ENCODE data around the gene MS4A15. TPM values are rescaled to one million over a fixed set of nuclear protein-coding genes. Genes with fewer than 3 reads are reported as not detected.
"Not testable (repeated sequence)": the region's sequence is repeated elsewhere in the genome, so short reads cannot be mapped to it uniquely, and the experiment has no call there.

MS4A15 gene
- polyA plus RNA-seq, 10 donors = 0.09 to 0.20 TPM; not detected in 8

DNA sequence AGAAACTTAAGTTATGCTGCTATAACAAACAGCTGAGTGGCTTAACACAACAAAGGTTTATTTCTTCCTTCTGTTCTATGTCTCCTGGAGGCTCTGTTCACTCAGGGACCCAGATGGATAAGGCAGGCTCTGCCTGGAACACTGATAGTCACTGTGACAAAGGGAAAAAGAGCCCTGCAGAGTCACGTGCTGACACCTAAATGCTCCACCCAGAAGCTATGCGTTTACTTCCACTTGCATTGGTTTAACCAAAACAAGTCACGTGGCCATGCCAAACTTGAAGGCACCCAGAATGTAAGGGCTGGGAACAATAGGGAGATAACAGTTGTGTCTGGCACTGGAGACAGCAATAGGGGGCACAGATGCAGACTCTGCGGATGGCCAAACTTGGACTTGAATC, 3.4 kb upstream of the MS4A15 start:
- DNase-seq = no peak

DNA sequence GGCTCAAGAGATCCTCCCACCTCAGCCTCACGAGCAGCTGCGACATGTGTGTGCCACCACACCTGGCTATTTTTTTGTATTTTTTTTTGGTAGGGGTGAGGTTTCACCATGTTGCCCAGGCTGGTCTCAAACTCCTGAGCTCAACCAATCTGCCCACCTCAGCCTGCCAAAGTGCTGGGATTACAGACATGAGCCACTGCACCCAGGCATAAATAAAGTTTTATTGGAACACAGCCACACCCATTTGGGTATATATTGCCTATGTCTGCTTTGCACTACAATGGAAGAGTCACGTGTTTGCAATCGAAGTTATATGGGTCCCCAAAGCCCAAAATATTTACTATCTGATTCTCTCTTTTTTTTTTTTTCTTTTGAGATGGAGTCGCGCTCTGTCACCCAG, 1.8 kb upstream of the MS4A15 start:
- no peak for DNase-seq

DNA sequence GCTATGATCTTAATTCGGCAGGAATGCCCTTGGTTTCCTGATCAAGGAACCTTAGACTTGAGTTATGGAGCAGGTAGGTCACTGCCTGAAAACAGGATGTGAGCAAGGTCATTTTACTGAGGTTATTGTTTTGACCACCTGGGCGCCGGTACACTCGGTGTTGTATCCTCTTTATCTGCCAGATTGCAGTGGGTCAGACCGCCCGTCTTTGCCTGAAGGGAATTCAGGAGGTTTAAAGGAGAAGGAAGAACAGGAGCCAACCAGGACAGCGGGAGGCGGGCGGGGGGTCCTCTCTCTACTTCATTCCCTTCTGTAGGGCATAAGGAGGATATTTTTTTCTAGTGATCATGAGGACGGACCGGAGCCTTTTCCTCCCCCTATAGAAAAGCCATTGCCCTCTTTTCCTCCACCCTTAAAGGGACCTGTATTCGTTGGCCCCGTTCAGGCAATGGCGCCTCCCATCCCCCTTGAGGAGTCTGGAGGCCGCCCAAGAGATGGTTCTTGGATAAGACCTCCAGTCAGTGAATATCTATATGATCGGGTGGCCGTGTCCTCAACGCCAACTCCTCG, 649 bp downstream of the MS4A15 start:
- DNase-seq = no peak

DNA sequence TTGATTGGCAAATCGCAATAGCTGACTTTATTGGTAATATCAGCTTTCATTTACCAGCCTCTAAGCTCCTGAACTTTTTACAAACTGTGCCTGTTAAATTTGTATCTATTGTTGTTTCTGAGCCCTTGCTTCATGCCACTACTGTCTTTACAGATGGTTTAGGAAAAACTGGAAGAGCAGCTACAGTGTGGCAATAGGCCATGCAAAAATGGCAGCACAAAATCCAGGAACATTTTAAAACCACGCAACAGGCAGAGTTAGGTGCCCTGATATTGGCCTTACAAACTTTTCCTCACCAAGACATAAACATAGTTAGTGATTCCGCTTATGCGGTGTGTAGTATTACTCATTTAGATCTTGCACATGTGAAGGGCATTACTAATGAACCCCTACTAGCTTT, 2.0 kb downstream of the MS4A15 start:
- not testable (repeated sequence) for DNase-seq

DNA sequence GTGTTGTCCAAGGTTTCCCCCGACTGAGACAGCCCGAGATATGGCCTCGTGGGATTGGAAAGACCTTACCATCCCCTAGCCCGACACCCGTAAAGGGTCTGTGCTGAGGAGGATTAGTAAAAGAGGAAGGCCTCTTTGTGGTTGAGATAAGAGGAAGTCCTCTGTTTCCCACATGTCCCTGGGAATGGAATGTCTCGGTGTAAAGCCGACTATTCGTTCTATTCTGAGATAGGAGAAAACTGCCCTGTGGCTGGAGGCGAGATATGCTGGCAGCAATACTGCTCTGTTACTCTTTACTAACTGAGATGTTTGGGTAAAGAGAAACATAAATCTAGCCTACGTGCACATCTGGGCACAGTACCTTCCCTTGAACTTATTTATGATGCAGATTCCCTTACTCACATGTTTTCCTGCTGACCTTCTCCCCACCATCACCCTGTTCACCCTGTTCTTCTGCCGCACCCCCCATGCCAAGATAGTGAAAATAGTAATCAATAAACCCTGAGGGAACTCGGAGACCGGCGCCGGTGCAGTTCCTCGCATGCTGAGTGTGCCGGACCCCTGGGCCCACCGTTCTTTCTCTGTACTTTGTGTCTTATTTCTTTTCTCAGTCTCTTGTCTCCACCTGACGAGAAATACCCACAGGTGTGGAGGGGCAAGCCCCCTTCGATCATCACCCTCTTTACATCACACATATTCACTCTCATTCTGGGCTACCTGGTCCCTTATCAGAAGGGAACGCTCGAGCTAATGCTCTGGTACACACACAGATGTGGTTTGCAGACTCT, 3.0 kb downstream of the MS4A15 start:
- not testable (repeated sequence) for DNase-seq

DNA sequence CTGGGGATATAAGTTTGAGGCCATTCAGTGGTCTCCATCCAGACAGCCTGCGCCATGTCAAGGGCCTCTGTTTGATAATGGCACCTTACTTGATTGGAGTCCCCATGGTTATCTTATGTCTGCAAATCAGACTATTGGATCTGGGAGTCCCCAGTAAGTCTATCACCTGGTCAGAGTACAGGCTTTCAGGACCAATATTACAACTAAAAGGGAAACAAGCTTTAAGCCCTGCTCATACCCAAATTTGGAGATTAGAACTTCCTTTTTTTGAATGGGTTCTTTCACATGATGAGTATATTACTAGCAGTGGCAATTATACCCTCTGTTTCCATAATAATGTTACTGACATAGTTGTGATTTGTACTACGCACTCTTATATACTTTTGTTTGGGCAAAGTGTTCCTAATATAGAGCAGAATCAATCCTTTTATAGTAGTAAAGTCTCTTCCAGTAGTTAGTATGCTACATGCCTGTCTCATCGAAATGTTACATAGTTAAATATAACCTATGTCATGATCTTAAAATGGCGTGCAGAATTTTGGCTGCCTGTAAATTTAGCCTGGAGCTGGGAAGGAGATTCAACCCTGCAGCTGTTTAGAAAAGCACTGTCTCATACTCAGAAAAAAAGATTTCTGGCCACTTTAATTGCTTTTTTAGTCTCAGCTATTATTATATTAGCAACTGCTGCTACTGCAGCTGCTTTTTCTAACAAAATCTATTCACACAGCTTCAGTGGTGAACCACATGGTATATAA, 4.9 kb downstream of the MS4A15 start:
- DNase-seq = peak; percentile 27 to 70 (median 32)

DNA sequence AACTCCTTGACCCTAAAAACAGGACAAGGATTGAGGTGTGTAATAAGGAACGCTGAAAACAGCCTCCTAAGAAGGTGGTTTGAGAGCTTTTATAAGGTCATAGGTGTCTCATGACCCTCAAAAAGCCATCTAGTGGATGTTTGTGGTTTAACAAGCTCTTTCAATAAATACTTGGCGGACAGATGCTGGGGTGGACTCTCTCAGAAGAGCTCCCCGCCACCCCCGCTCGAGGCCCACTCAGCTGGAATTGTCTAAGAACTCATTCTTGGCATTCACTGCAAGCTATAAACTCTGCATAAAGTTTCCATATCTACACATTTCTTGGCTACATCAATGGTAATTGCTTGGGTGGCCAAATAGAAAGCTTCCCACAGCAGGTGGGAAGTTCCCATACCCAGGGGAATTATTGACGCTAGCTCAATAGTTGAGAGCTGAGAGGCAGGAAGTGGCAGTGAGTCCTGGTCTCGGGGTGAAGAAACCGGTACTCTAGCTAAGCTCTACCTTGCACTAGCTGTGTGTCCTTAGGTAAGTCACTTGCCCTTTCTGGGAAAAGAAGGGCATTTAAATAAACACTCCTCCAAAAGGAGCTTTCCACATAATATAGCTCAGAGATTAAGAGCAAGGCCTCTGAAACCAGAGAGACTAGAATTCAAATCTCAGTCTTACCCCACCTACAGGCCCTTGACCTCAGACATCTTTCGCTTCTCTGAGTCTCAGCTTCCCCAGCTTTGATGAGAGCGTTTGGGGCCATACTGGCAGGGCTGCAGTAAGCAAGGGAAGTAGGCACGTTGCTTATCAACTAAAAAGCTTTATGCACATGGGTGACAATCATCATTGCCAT, 6.4 kb downstream of the MS4A15 start:
- DNase-seq = peak; percentile 24 to 82 (median 47)

DNA sequence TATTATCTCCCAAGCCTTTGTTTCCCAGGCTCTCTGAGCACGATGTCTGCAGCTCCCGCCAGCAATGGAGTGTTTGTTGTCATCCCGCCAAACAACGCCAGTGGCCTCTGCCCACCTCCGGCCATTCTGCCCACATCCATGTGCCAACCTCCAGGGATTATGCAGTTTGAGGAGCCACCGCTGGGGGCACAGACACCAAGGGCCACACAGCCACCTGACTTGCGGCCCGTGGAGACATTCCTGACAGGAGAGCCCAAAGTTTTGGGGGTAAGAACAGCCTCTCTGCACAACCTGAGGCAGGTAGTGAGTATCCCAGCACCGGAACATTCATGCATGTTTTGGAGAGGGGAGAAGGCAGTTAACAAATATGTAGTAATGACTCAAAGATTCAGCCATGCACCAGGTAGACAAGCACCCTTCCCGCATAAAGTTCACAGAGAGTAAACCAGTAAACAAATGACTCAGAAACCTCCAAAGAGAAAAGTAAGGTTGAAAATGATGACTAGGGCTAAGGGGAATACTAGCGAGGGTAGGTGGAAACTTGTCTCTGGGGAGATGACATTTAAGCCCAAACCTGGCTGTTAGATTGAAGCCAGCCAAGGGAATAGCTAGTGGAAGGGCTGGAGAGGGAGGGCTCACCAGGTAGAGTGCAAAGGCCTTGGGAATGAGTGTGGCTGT, 7.2 kb downstream of the MS4A15 start:
- DNase-seq = no peak

DNA sequence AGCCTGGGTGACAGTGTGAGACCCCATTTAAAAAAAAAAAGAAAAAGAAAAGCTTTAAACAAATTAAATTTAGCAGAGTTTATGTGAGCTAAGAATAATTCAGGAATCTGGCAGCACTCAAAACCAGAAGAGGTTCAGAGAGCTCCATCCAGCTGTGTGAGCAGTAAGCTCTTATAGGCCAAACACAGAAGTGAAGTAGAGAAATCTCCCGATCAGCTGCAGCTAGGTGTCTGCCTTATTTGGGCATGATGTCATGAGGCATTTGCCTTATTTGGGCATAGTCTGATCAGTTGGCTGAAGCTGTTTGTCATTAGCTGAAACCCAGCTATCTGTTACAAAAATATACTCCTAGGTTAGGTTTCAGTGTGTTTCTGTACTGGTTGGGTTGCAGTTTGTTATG, 8.2 kb downstream of the MS4A15 start:
- DNase-seq = no peak

DNA sequence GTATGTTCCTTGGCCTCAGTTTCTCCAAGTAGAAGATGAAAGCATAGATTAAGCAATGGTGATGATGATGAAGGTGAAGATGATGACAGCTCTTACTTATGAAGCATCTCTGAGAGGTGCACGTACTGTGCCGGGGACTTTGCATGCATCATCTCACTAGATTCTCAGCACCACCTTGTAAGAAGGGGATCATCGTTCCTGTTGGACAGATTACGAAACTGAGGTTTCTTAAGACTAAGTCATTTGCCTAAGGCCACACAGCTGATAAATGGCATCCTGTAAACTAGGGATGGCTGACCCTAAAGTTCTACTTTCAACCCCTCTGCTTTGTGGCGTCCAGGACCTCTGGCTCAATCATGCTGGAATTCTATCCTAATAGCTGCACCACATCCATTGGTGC, 8.7 kb downstream of the MS4A15 start:
- DNase-seq = no peak

DNA sequence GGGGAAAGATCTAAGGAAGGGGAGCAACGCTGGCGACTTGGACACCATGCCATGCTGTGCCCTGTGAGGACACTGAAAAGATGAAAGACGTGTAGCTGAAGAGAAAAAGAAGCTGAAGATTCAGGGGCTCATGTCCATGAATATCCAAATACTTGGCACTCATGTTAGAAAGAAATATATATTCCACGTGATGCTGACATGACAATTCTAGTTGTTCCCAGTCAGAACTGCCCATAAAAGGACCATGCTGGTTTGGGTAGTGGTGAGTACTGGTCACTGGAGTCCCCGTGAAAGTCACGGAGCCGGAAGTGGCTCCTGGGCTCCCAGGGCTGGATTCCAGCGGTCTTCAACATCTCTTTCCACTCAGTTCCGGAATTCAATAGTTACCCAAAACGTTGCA, 9.9 kb downstream of the MS4A15 start:
- no peak for DNase-seq

DNA sequence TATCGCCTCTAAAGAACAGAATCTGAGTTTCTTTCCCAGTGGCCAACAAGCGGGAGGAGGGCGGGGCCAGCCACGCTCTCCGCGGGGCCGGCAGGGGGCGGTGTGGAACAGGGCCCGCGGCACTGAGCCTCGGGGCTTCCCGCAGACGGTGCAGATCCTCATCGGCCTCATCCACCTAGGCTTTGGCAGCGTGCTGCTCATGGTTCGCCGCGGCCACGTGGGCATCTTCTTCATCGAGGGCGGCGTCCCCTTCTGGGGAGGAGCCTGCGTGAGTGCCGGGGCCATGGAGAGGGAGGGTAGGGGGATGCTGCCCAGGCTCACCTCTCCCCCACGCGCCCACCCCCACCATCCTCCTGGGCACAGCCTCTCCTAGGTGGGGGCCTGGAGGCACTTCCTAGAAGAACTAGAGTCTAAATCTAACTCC, 10.7 kb downstream of the MS4A15 start:
- no peak for DNase-seq

DNA sequence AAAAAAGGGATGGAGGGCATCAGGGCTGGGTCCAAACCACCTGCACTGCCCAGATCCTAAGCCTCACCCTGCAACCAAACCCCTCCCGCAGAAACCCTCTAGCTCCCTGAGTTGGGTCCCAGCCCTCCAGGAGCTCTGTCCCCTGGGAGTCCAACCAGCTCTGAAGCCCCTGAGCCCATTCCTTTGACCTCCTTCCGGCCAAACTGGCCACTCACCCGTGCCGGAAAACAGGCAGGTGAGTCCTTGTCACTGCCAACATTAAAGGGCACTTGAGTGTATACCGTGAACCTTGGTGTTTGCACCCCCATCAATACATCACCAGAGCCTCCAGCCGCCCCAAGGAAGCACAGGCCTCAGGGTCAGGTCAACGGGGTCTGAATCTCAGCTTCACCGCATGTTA, 11.5 kb downstream of the MS4A15 start:
- no peak for DNase-seq

DNA sequence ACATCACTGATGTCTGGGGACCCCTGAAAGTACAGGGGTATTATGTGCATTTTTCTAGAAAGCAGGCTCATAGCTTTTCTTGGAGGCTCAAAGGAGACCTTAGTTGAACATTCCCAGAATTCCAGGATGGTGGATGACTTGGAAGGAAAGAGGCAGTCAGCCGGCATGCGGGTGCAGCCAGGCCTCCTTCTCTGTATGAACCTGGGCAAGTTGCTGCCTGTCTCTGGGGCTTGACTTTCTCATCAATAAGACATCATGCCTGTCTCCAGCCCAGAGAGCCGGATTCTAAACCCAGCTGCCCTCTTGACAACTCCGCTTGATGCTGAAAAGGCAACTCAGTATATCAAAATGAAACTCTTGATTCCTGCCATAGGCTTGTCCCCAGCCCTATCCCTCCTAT, 12.6 kb downstream of the MS4A15 start:
- DNase-seq = no peak

DNA sequence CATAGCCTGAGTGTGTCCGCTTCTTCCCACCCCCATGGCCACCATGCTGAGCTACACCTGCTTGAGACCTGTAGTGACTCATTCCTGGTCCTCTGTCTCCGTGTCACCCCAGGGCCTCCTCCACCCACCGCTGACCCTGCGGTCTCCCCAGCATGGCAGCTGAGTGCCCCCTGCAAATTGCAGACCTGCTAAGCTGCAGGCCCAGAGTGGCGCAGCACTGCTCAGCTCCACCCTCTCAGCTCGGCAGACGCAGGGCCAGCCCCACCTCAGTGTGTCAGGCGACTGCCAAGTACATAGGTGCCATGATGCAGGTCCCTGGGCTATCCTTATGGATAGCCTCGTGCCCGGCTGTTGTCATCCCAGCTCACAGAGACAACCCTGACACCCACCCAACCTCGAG, 13.1 kb downstream of the MS4A15 start:
- DNase-seq = no peak

DNA sequence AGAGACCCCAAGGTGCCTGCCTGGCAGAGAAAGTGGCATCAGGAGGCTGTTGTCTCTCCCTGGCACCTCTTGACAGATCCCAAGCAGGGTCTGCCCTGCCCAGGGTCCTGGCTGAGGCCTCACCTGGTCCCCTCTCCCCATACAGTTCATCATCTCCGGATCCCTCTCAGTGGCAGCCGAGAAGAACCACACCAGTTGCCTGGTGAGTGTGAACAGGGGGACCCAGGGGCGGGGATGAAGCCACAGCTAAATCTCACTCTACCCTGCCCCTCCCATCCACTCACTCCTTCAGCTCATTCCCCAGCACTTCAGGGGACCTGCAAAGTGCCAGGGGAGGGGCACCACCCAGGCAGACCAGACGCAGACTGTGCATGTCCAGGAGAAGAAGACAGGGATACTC, 14.5 kb downstream of the MS4A15 start:
- no peak for DNase-seq

DNA sequence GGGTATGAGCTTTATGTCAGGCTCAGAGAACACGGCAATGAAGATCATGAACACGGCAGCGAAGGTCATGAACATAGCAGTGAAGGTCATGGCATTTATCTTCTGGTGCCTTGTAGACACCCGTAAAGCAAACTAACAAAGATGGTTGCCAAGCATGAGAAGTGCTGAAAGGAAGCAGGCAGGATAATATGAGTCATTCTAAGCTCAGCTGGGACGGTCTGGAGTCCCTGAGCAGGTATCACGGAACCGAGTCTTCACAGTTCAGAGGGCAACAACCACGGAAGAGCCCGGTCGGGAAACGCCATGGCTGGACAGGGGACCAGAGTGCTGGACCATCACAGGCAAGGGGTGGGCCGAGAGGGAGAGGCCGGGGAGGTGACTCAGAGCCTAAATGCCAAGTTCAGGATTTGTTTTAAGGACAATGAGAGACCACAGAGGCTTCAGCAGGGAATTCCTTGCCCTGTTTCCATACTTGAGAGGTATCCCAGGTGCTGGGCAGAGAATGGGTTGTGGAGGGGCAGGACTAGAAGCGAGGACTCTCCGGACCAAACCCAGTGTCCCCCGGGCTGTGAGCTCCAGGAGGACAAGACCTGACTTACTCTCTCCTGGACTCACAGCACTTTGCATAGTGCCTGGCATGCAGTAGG, 15.3 kb downstream of the MS4A15 start:
- DNase-seq = no peak

DNA sequence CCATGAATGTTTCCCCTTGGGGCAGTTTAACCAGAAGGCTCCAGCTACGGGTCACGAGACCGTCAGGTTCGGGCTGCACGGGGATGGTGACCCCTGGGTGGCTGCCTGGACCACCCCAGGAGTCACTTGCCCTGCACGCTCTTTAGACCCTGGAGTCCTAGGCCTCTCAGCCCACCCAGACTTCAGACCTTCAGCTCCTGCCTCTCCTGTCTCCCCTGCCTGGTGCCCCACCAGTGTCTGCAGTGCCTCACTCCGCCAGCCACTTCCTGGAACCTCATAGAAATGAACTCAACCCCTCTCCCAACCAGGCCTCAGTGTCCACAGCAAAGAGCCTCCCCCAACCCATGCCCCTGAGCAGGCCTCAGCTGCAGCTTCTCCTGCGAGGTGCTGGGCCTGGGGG, 16.0 kb downstream of the MS4A15 start:
- no peak for DNase-seq

DNA sequence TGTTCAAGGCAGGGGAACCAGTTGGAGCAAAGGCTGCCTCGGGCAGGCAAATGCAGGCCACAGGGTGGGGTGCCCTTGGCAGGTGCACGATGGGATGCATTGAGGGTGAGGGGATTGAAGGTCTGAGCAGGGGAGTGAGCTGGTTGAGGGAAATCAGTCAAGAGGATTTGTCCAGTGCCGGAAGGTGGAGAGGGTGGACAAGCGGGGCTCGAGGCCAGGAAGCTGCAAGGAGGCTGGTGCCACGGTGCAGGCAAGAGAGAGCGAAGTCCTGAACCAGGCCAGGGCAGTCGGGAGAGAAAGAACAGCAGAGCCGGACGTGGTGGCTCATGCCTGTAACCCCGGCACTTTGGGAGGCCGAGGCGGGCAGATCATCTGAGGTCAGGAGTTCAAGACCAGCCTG, 18.1 kb downstream of the MS4A15 start:
- DNase-seq = no peak

DNA sequence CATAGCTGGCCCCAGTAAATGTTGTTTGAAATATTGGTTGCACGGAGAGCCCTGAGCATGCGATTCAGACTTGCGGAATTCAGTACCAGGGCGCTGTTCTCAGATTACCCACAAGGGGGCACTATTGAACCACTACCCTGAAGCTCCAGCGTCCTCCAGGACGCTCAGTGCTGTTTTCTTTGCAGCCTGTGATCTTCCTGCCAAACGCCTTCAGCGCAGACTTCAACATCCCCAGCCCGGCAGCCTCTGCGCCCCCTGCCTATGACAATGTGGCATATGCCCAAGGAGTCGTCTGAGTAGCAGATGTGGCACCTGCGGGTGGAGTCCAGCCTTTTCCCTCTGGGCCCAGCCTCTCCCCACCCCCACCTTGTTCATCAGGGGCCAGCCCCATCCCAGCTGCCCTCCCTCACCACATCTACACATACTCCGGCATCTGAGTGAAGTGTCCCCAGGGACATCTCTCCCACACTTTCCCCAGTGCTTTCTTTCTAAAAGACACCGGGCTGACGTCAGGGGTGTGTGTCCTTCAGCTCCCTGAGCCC, 18.8 kb downstream of the MS4A15 start:
- peak; percentile 86 to 96 (median 94) for DNase-seq

DNA sequence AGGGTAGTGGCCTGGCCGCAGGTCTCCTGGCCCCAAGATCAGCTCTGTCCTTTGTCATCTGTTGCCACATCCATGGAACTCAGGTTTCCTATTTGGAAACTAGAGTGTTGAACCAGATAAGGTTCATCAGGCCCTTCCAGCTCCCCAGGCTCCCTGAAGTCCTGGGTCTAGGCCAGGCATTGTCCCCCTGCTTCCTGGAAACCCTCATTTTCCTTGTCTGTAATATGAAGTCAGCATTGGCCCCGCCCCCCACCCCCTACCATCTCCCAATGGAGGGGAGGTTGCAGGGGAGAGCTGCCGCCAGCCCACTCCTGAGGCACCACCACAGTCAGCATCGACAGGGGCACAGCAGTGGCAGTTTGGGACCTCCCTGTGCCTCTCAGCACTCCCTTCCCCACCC, 19.5 kb downstream of the MS4A15 start:
- no peak for DNase-seq

Measured in muscle of back (tissue), 11 donors.